ENCODE data around the gene TGFBR3L. TPM values are rescaled to one million over a fixed set of nuclear protein-coding genes. Genes with fewer than 3 reads are reported as not detected.

Gene TGFBR3L
- total RNA-seq, 2 experiments from 2014 or later: 0.13 to 0.61 TPM

- peak overlapping the region; percentile 64 for H3K4me2 ChIP-seq (ENCODE audit: low read length)
- intact Hi-C loops (cut with micrococcal nuclease; ENCODE audit: unreplicated experiment): loop anchor here (1.0 kb wide), 1 partner anchor 71 kb away; no protein-coding TSS in a partner anchor
- no peak overlapping the region for H2AFZ ChIP-seq (ENCODE audit: low read length)
- H3K9me2 ChIP-seq (ENCODE audit: insufficient read depth, low read length): no peaks in the 10 kb centered on the region
- H4K20me1 ChIP-seq (ENCODE audit: insufficient read depth, low read length): peaks cover 6% of the 10 kb centered on the region; the same call in 1 of the 2 replicates
- no peak for TF ChIP-seq EZH2phosphoT487 (IDR thresholded peaks at IDR 0.05; ENCODE audit: borderline replicate concordance, low read depth, low read length)
- TF ChIP-seq, protein P1, sequence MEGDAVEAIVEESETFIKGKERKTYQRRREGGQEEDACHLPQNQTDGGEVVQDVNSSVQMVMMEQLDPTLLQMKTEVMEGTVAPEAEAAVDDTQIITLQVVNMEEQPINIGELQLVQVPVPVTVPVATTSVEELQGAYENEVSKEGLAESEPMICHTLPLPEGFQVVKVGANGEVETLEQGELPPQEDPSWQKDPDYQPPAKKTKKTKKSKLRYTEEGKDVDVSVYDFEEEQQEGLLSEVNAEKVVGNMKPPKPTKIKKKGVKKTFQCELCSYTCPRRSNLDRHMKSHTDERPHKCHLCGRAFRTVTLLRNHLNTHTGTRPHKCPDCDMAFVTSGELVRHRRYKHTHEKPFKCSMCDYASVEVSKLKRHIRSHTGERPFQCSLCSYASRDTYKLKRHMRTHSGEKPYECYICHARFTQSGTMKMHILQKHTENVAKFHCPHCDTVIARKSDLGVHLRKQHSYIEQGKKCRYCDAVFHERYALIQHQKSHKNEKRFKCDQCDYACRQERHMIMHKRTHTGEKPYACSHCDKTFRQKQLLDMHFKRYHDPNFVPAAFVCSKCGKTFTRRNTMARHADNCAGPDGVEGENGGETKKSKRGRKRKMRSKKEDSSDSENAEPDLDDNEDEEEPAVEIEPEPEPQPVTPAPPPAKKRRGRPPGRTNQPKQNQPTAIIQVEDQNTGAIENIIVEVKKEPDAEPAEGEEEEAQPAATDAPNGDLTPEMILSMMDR (conservative IDR thresholded peaks at IDR 0.05; ENCODE audit: low read length): no peak
- ChIA-PET POLR2A (no interaction called here), CTCF (ENCODE audit: unreplicated experiment) (no interaction called here)
- no peak for DNase-seq (ENCODE audit: low spot score)
- H3K79me2 ChIP-seq (ENCODE audit: insufficient read depth, low read depth, low read length): no peaks in the 10 kb centered on the region
- no TSS peak for BruUV-seq (replicated peaks)
- H3K27ac ChIP-seq (ENCODE audit: low read depth, low read length, poor library complexity, severe bottlenecking): no peak overlapping the region
- H3K9me3 ChIP-seq (ENCODE audit: low read length): no peaks in the 10 kb centered on the region
- peaks cover 11% of the 10 kb centered on the region; the same call in 1 of the 2 replicates for H3K36me3 ChIP-seq (ENCODE audit: insufficient read depth, low read length)
- no peak overlapping the region for H3K4me3 ChIP-seq (ENCODE audit: low read depth, low read length, poor library complexity, severe bottlenecking)
- H3K4me1 ChIP-seq (ENCODE audit: insufficient read depth, low read length, poor library complexity, severe bottlenecking): peaks cover 17% of the 10 kb centered on the region
Measured at GRCh38 chr19:7924651-7925170, 10.1 kb downstream of the TGFBR3L start.

GRCh38 chr19:7925171-7925851, 10.7 kb downstream of the TGFBR3L start:
- H3K9me2 ChIP-seq (ENCODE audit: insufficient read depth, low read length): no peaks in the 10 kb centered on the region
- ChIA-PET CTCF (ENCODE audit: unreplicated experiment) (no interaction called here), POLR2A (no interaction called here)
- peak overlapping the region; percentile 64 for H3K4me2 ChIP-seq (ENCODE audit: low read length)
- BruUV-seq (replicated peaks): no TSS peak
- H3K4me3 ChIP-seq (ENCODE audit: low read depth, low read length, poor library complexity, severe bottlenecking): peak overlapping the region; percentile 66
- H3K36me3 ChIP-seq (ENCODE audit: insufficient read depth, low read length): peaks cover 15% of the 10 kb centered on the region
- DNase-seq (ENCODE audit: low spot score): peak; percentile 89
- H3K4me1 ChIP-seq (ENCODE audit: insufficient read depth, low read length, poor library complexity, severe bottlenecking): peaks cover 14% of the 10 kb centered on the region
- TF ChIP-seq EZH2phosphoT487 (IDR thresholded peaks at IDR 0.05; ENCODE audit: borderline replicate concordance, low read depth, low read length): no peak
- TF ChIP-seq, protein P1 (conservative IDR thresholded peaks at IDR 0.05; ENCODE audit: low read length): peak; percentile 89
- H3K9me3 ChIP-seq (ENCODE audit: low read length): no peaks in the 10 kb centered on the region
- no peaks in the 10 kb centered on the region for H3K79me2 ChIP-seq (ENCODE audit: insufficient read depth, low read depth, low read length)
- H3K27ac ChIP-seq (ENCODE audit: low read depth, low read length, poor library complexity, severe bottlenecking): no peak overlapping the region
- intact Hi-C loops (cut with micrococcal nuclease; ENCODE audit: unreplicated experiment): loop anchor here (1.0 kb wide), 1 partner anchor 72 kb away; no protein-coding TSS in a partner anchor
- peaks cover 6% of the 10 kb centered on the region; the same call in 1 of the 2 replicates for H4K20me1 ChIP-seq (ENCODE audit: insufficient read depth, low read length)
- 0 out of 2 replicates have a peak overlapping the region, but pooled peaks have one; percentile 42 for H2AFZ ChIP-seq (ENCODE audit: low read length)

All from OCI-LY7 (cell line).